Kidney epithelial cell (primary cell): ENCODE results near the gene PDIA5. TPM values are rescaled to one million over a fixed set of nuclear protein-coding genes. Genes with fewer than 3 reads are reported as not detected.

Experiments used
- DNase-seq: peaks from one replicate; pipeline ENCODE4 v3.0.0-alpha.2; 2010; ENCODE audit warnings: low read depth
- H3K27me3 ChIP-seq: 2 replicates; pipeline ENCODE4 v1.6.0; 2011; ENCODE audit warnings: low read length; ENCODE audit not compliant: control insufficient read depth, insufficient read depth
- H3K36me3 ChIP-seq: 2 replicates; pipeline ENCODE4 v1.5.1; 2011; ENCODE audit warnings: low read length; ENCODE audit not compliant: control insufficient read depth, insufficient read depth
- H3K4me3 ChIP-seq: 2 replicates; pipeline ENCODE4 v1.5.1; 2011; ENCODE audit warnings: low read depth, mild to moderate bottlenecking, control low read depth, low read length
- total RNA-seq: library from RNA; depleted of rRNA; stranded (reverse); fragments of >200 nt; gene quantifications from 2 replicates; pipeline ENCODE4 v1.2.3, GENCODE V29; 2015
- TF ChIP-seq, protein P1 (sequence below): IDR thresholded peaks from 2 replicates; pipeline ENCODE4 v1.5.1; 2011; ENCODE audit warnings: mild to moderate bottlenecking, moderate library complexity, low read length, control low read depth, inconsistent platforms; ENCODE audit not compliant: insufficient read depth, poor library complexity, severe bottlenecking

The PDIA5 gene
- total RNA-seq, 1 donor from 2014 or later = 18.8 TPM

DNA sequence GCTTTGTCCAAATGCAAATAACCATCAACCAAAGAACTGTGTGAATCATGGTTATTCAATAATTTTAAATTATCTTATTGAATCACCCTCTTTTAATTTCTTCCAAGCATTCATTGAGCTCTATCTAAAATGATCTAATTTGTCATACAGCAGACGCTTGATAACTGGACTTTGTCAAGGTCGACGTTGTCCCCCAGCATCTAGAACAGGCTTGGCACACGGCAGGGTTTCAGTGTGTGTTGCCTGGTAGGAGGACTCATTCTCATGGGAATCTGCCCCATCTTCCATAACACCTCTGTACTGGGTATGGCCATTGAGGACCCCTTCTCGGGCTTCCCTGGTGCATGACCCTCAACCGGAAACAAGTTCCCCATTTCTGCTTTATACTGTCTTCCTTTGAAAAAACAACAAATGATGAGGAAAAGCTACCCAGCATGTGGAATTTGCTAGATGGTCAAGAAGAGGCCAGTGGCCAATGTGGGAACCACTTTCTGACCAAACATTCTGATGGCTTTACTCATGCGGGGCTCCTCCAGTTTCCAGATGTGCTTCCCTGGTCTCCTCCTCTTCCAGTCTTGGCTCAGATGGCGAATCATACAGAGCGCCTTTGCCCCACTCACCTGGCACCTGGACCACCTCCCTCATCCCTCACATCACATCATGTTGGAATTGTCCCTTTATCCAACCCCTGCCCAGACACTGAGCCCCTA, 93.3 kb downstream of the PDIA5 start:
- TF ChIP-seq, protein P1, sequence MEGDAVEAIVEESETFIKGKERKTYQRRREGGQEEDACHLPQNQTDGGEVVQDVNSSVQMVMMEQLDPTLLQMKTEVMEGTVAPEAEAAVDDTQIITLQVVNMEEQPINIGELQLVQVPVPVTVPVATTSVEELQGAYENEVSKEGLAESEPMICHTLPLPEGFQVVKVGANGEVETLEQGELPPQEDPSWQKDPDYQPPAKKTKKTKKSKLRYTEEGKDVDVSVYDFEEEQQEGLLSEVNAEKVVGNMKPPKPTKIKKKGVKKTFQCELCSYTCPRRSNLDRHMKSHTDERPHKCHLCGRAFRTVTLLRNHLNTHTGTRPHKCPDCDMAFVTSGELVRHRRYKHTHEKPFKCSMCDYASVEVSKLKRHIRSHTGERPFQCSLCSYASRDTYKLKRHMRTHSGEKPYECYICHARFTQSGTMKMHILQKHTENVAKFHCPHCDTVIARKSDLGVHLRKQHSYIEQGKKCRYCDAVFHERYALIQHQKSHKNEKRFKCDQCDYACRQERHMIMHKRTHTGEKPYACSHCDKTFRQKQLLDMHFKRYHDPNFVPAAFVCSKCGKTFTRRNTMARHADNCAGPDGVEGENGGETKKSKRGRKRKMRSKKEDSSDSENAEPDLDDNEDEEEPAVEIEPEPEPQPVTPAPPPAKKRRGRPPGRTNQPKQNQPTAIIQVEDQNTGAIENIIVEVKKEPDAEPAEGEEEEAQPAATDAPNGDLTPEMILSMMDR = no peak
- no peak overlapping the region for H3K4me3 ChIP-seq
- H3K36me3 ChIP-seq = peaks cover 2% of the 10 kb centered on the region
- DNase-seq = no peak
- H3K27me3 ChIP-seq = no peaks in the 10 kb centered on the region

DNA sequence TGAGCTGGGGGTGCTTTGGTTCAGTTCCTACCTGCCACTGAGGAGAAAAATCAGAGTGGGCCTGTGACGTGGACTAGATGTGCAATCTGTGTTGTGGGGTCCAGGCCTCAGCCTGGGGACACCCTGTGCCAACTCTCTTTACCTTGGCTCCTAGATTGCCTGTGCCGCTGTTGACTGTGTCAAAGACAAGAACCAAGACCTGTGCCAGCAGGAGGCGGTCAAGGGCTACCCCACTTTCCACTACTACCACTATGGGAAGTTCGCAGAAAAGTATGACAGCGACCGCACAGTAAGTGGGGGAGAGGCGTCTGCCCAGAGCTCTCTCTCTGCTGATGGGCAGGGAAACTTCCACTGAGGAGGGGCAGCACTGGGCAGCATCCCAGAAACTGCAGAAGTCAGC, 94.3 kb downstream of the PDIA5 start:
- no peak for DNase-seq
- Histone ChIP-seq H3K27me3 (no peaks in the 10 kb centered on the region), H3K4me3 (no peak overlapping the region), H3K36me3 (peaks cover 2% of the 10 kb centered on the region)
- TF ChIP-seq, protein P1 = no peak

DNA sequence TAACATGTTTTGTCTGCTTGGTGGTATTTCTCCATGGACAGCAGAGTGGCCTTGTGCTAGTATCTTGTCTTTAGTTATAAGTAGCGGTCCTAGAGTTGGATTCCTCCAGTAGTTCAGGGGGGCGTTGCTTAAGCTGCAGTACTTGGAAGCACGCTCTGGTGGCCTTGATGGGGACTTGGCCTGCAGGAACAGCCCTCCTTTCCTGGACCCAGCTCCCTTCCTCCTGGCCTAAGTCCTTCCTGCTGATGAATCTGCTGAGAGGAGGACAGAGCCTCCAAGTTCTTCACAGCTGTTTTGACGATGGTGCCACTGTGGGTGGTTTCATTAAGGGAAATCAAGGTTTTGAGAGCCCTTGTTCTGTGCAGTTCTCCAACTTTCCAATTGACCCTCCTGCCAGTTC, 96.3 kb downstream of the PDIA5 start:
- Histone ChIP-seq H3K4me3 (no peak overlapping the region), H3K36me3 (peaks cover 2% of the 10 kb centered on the region), H3K27me3 (no peaks in the 10 kb centered on the region)
- TF ChIP-seq, protein P1 = no peak
- no peak for DNase-seq

DNA sequence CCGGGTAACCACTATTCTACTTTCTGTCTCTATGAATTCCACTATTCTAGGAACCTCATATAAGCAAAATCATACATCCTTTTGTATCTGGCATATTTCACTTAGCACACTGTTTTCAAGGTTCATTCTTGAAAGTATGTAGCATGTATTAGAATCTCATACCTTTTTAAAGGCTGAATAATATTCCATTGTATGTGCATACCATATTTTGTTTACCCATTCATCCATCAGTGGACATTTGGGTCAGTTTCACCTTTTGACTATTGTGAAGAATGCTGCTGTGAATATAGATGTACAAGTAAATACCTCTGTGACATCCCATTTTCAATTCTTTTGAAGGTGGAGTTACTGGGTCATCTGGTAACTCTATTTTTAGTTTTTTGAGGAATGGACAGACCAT, 98.3 kb downstream of the PDIA5 start:
- peaks cover 2% of the 10 kb centered on the region for H3K36me3 ChIP-seq
- no peak overlapping the region for H3K4me3 ChIP-seq
- TF ChIP-seq, protein P1 = no peak
- DNase-seq = no peak
- no peaks in the 10 kb centered on the region for H3K27me3 ChIP-seq

DNA sequence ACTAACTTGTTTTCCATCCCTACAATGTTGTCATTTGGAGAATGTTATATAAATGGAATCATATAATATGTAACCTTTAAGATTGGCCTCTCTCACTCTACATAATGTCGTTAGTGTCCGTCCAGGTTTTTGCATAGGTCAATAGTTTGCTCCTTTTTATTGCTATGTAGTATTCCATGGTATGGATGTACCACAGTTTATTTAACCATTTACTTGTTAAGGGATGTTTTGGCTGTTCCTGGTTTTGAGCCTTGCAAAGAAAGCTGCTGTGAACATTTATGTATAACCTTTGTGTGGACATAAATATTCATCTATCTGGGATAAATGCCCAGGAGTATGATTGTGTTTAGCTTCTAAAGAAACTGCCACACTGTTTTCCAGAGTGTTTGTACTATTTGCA, 100.9 kb downstream of the PDIA5 start:
- TF ChIP-seq, protein P1 = no peak
- H3K4me3 ChIP-seq = no peak overlapping the region
- no peaks in the 10 kb centered on the region for H3K36me3 ChIP-seq
- no peaks in the 10 kb centered on the region for H3K27me3 ChIP-seq
- no peak for DNase-seq

DNA sequence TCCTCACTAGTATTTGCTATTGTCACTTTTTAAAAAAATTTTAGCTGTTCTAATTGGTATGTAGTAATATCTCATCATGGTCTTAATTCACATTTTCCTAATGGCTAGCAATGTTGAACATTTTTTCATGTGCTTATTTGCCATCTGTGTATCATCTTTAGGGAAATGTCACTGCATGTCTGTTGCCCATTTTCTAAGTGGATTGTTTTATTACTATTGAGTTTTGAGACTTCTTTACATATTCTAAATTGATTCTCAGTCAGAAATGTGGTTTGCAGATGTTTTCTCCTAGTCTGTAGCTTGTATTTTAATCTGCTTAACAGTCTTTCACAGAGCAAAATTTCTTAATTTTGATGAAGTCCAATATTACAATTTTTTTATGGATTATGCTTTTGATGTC, 101.3 kb downstream of the PDIA5 start:
- no peaks in the 10 kb centered on the region for H3K36me3 ChIP-seq
- no peak overlapping the region for H3K4me3 ChIP-seq
- no peak for DNase-seq
- TF ChIP-seq, protein P1 = no peak
- H3K27me3 ChIP-seq = no peaks in the 10 kb centered on the region
